Measurements from ENCODE around the gene GLT8D1. TPM values are rescaled to one million over a fixed set of nuclear protein-coding genes. Genes with fewer than 3 reads are reported as not detected.

GLT8D1 gene
- total and polyA plus RNA-seq, 2 donors (not counting 1 experiment from before 2014, with no cell fraction given): 28.1 to 28.7 TPM

- H3K9me3 Mint-ChIP-seq (ENCODE audit: insufficient read depth): no peaks in the 10 kb centered on the region
- Histone ChIP-seq H3K9me3 (ENCODE audit: control extremely low read depth in 1 of 3, control insufficient read depth in 2 of 3, insufficient read depth in 1 of 3, low read length in 2 of 3) (no peaks in the 10 kb centered on the region), H2AFZ (ENCODE audit: insufficient read depth, low read depth, low read length, poor library complexity, severe bottlenecking) (peak overlapping the region; percentile 41), H3K27ac (ENCODE audit: low read length in 2 of 2) (peak overlapping the region; percentile 66 to 95), H3K4me2 (replicated peaks; ENCODE audit: low read depth, low read length, poor library complexity, severe bottlenecking) (peak overlapping the region; percentile 98), H3K4me3 (ENCODE audit: control extremely low read depth in 1 of 5, extremely low read depth in 1 of 5, insufficient read depth in 1 of 5, low read depth in 2 of 5, low read length in 4 of 5) (peak overlapping the region in 2 of 5 experiments; percentile 75 to 79), H3K4me1 (ENCODE audit: control insufficient read depth in 2 of 2, insufficient read depth in 2 of 2, low read length in 2 of 2) (peaks cover 40 to 44% of the 10 kb centered on the region in 2 donors), H3K79me2 (ENCODE audit: control insufficient read depth, insufficient read depth, low read length) (peaks cover 51% of the 10 kb centered on the region), H3K9ac (ENCODE audit: low read length) (peak overlapping the region; percentile 96), H3K36me3 (replicated peaks in 1 of 2; ENCODE audit: control extremely low read depth in 1 of 2, control insufficient read depth in 1 of 2, extremely low read depth in 1 of 2, insufficient read depth in 2 of 2, low read length in 1 of 2) (peaks cover 5 to 19% of the 10 kb centered on the region in 2 experiments), H3K27me3 (replicated peaks in 1 of 4; ENCODE audit: control extremely low read depth in 1 of 4, control insufficient read depth in 3 of 4, insufficient read depth in 4 of 4, low read length in 3 of 4) (no peaks in the 10 kb centered on the region), H4K20me1 (ENCODE audit: control insufficient read depth, insufficient read depth, low read length, poor library complexity, severe bottlenecking) (no peaks in the 10 kb centered on the region)
- intact Hi-C loops (cut with micrococcal nuclease): loop anchor here (2.0 to 10.0 kb wide), 4 partner anchors 63 to 733 kb away; partner anchors contain the start of genes ABHD14A, ABHD14B, DCP1A and NEK4
- H3K4me1 Mint-ChIP-seq: peaks cover 46% of the 10 kb centered on the region
- TF ChIP-seq EZH2 (IDR thresholded peaks at IDR 0.05; ENCODE audit: borderline replicate concordance, insufficient read depth, low read depth, low read length, poor library complexity, severe bottlenecking): no peak
- TF ChIP-seq CTCF (IDR thresholded peaks at IDR 0.05): no peak
- no CpG with 5 or more reads among the region's 4 CpGs for WGBS (ENCODE audit: insufficient coverage)
- ATAC-seq (ENCODE audit: low read depth) (no peak), DNase-seq (peak; percentile 53)
- peak overlapping the region; percentile 65 for H3K4me3 Mint-ChIP-seq
- H3K27ac Mint-ChIP-seq: peak overlapping the region; percentile 73
- no peaks in the 10 kb centered on the region for H3K27me3 Mint-ChIP-seq
- CTCF ChIA-PET: interaction anchor here (1.0 kb wide), 1 partner anchor 12 kb away, joined by 5 read pairs; no protein-coding TSS in a partner anchor
- POLR2A ChIA-PET: no interaction called here
These were observed 2.0 kb upstream of the GLT8D1 start for GRCh38 chr3:52707585-52707984.

- WGBS (ENCODE audit: insufficient coverage): under 1% methylated on average over 25 of the region's 25 CpGs
- H3K27ac ChIP-seq (ENCODE audit: low read length in 2 of 2): peak overlapping the region; percentile 59 to 95
- H3K4me1 ChIP-seq (ENCODE audit: control insufficient read depth in 2 of 2, insufficient read depth in 2 of 2, low read length in 2 of 2): peaks cover 34 to 41% of the 10 kb centered on the region in 2 donors
- no peaks in the 10 kb centered on the region for H4K20me1 ChIP-seq (ENCODE audit: control insufficient read depth, insufficient read depth, low read length, poor library complexity, severe bottlenecking)
- TF ChIP-seq EZH2 (IDR thresholded peaks at IDR 0.05; ENCODE audit: borderline replicate concordance, insufficient read depth, low read depth, low read length, poor library complexity, severe bottlenecking): no peak
- no peak for TF ChIP-seq CTCF (IDR thresholded peaks at IDR 0.05)
- peak overlapping the region; percentile 98 for H2AFZ ChIP-seq (ENCODE audit: insufficient read depth, low read depth, low read length, poor library complexity, severe bottlenecking)
- H3K9me3 ChIP-seq (ENCODE audit: control extremely low read depth in 1 of 3, control insufficient read depth in 2 of 3, insufficient read depth in 1 of 3, low read length in 2 of 3): no peaks in the 10 kb centered on the region
- peak overlapping the region; percentile 65 to 91 (median 79) for H3K4me3 ChIP-seq (ENCODE audit: control extremely low read depth in 1 of 5, extremely low read depth in 1 of 5, insufficient read depth in 1 of 5, low read depth in 2 of 5, low read length in 4 of 5)
- peaks cover 5 to 13% of the 10 kb centered on the region in 2 experiments for H3K36me3 ChIP-seq (replicated peaks in 1 of 2; ENCODE audit: control extremely low read depth in 1 of 2, control insufficient read depth in 1 of 2, extremely low read depth in 1 of 2, insufficient read depth in 2 of 2, low read length in 1 of 2)
- peak overlapping the region; percentile 96 for H3K4me3 Mint-ChIP-seq
- H3K27me3 ChIP-seq (replicated peaks in 1 of 4; ENCODE audit: control extremely low read depth in 1 of 4, control insufficient read depth in 3 of 4, insufficient read depth in 4 of 4, low read length in 3 of 4): no peaks in the 10 kb centered on the region
- peaks cover 65% of the 10 kb centered on the region for H3K79me2 ChIP-seq (ENCODE audit: control insufficient read depth, insufficient read depth, low read length)
- peaks cover 40% of the 10 kb centered on the region for H3K4me1 Mint-ChIP-seq
- H3K9ac ChIP-seq (ENCODE audit: low read length): peak overlapping the region; percentile 96
- intact Hi-C loops (cut with micrococcal nuclease): loop anchor here (5.0 to 10.0 kb wide), 2 partner anchors 642 to 731 kb away; partner anchors contain the start of genes ABHD14A, ABHD14B and DCP1A
- peak overlapping the region; percentile 98 for H3K4me2 ChIP-seq (replicated peaks; ENCODE audit: low read depth, low read length, poor library complexity, severe bottlenecking)
- POLR2A ChIA-PET: interaction anchor here (1.3 to 2.0 kb wide), 2 partner anchors 19 to 65 kb away, joined by 3 to 9 read pairs; partner anchors contain the start of genes GNL3, NEK4 and PBRM1
- H3K9me3 Mint-ChIP-seq (ENCODE audit: insufficient read depth): no peaks in the 10 kb centered on the region
- no peaks in the 10 kb centered on the region for H3K27me3 Mint-ChIP-seq
- peak overlapping the region; percentile 97 for H3K27ac Mint-ChIP-seq
- DNase-seq: no peak
- ATAC-seq (ENCODE audit: low read depth): no peak
- CTCF ChIA-PET: no interaction called here
These were observed 228 bp downstream of the GLT8D1 start for GRCh38 chr3:52705438-52705687.
